Left renal cortex interstitium (tissue), 4 donors: ENCODE measurements around the gene AP3D1. TPM values are rescaled to one million over a fixed set of nuclear protein-coding genes. Genes with fewer than 3 reads are reported as not detected.
"Not testable (repeated sequence)": the region's sequence is repeated elsewhere in the genome, so short reads cannot be mapped to it uniquely, and the experiment has no call there.

Experiments
- DNase-seq, 4 donors: peaks; one replicate each; pipeline ENCODE4 v3.0.0-alpha.2; 2013; ENCODE audit warnings: low read depth in 4 of 4, low spot score in 2 of 4, missing footprints in 1 of 4
- polyA plus RNA-seq, 4 donors: library from polyadenylated mRNA; unstranded; fragments of 120-200 nt; gene quantifications; one replicate each; pipeline ENCODE4 v1.2.1, GENCODE V29; 2013; ENCODE audit not compliant: insufficient read length in 4 of 4

AP3D1 gene
- polyA plus RNA-seq, 4 donors = 92.0 to 128 (median 113) TPM

DNA sequence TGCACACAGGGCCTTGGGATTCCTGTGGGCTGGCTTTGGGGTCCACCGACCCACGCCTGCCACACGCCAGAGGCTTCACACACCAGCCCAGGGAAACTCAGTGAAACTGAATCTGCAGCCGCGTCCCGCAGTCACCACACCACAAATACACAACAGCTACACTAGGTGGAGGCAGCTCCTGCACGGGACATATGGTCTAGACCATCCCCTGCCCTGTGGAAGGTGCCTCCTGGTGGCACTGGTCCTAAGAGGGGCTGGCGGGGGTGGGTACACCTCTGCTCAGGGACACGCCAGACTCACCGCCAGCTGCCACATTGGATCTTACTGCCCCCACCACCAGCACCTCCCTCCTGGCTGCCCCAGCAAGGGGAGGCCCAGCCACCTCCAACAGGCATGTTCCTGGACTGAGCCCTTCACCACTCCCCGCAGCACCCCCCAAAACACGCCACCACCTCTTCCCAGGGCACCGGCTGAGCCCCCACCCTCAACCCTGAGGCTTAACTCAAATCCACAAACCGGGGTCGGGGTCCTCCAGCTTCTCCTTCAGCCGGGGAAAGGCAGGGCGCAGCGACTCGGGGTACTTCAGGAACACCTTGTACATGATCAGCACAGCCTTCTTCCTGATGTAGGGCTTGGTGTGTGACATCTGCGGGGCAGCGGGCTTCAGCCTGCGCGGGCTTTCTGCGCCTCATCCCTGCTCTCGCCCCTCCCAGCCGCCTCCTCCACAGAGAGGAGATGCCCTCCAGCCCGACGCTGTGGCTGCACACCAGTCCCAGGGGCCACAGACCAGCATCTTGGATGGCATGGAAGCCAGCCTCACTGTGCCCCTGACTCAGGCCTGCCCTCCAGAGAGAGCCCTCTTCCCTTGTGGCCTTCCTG, 21.2 kb downstream of the AP3D1 start:
- DNase-seq = no peak

DNA sequence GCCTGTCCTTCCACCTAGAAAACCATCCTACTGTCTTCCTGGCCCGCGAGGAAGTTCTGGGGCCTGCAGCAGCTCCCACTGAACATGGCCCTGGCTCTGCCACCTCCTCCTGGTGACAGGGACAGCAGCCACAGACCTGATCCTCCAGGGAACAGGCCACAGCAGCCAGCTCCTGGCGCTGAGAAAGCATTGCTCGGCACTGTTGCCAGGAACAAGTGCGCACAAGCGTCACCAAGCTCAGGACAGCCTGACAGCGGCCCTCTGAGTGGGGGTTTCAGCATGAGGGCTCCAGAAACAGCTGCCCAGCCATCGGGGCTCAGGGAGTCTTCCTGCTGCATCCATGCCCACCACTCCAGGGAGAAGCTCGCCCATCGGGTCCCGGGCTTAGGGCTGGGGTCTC, 21.9 kb downstream of the AP3D1 start:
- DNase-seq = no peak

DNA sequence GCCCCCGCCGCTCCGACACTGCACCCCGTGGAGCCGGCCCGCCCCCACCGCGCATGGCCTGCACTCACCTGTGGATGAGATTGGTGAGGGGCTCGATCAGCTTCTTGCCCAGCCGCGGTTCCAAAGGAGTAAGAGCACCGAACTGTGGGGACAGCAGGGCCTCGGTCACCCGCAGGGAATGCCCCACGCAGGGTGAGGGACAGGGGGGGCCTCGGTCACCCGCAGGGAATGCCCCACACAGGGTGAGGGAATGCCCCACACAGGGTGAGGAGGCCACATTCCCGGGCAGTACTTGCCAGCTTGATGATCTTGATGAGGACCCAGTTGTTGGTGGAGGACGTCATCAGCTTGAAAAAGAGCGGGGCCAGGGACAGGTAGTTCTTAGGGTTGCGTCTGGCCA, 22.3 kb downstream of the AP3D1 start:
- DNase-seq = no peak

DNA sequence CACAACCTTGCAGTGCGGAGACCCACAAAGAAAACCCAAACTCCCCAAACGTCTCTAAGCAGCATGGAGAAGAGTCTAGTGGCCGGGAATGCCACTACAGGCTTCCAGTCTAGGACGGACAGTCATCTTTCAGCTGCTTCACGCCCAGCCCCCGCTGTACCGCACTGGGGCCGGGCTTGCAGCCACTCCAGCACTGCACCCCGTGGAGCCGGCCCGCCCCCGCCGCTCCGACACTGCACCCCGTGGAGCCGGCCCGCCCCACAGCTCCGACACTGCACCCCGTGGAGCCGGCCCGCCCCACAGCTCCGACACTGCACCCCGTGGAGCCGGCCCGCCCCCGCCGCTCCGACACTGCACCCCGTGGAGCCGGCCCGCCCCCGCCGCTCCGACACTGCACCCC, 23.1 kb downstream of the AP3D1 start:
- not testable (repeated sequence) for DNase-seq

DNA sequence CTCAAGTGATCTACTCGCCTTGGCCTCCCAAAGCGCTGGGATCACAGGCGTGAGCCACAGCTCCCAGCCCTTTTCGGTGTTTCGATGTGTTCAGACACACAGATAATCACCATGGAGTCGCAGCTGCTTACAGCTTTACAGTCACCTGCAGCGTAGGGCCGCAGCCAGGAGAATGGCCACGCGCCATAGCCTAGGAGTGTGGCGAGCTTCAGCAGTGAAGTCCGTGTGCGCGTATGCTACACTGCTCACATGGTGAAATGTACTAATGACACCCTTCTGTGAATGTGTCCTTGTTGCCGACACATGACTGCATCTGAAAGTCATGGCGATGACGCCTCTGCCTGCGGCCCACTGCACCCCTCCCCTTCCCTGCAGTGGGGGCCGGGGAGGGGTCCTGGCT, 23.6 kb downstream of the AP3D1 start:
- no peak for DNase-seq

DNA sequence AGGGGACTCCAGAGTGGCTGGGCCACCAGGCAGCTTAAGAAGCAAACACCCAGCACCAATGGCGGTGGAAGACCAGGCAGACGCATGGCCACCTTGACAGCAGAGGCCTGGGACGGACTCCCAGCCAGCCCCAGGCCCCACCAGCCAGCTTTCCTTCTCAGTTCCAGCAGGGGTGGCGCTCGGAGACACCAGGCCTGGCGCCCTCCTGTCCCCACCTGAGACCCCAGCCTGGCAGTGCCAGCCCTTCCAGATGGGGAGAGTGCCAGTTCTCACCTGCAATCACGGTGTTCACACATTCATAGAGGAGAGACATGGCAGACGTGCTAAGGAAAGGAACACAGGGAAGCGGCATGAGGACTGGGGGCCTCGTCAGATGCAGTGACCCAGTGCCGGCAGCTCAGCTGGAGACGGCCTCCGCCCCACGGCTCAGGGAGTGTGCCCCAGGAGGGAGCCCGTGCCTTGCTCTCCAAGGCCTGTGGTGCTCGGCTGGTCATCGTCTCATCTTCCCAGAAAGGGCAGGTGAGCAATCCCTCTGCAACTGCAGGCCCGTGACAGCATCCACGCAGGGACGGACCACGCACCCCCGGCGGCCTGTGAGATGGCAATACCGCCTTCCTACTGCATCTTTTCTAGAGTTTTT, 24.4 kb downstream of the AP3D1 start:
- no peak for DNase-seq

DNA sequence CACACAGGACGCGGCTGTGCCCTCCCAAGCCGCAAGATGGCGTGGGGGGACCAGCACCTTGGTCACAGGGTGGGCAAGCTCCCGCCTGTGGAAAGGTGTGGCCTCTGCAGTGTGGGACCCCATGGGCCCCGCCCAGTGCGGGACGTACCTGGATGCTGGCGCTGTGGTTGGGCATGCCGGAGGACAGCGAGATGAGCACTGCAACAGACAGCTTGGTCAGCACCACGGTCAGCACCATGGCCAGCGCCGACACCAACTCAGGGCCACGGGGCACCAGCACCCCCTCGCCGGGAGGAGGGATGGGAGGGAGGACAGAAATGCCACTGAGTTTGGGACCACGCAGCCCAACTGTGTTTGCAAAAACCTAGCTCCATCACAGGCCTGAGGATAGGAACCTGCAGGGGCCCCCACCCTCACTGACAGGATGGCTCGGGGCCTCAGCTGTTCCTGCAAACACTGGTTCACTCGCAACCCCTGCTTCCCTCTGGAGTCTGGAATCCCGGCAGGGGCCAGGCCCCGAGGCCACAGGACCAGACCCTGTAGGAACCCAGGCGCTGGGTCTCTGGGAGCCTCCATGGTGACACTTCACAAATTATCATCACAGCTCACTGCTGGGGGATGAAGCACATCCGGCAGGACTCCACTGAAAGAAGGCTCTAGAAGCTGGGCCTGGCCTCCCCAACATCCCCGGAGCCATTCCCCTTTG, 27.5 kb downstream of the AP3D1 start:
- DNase-seq = no peak

DNA sequence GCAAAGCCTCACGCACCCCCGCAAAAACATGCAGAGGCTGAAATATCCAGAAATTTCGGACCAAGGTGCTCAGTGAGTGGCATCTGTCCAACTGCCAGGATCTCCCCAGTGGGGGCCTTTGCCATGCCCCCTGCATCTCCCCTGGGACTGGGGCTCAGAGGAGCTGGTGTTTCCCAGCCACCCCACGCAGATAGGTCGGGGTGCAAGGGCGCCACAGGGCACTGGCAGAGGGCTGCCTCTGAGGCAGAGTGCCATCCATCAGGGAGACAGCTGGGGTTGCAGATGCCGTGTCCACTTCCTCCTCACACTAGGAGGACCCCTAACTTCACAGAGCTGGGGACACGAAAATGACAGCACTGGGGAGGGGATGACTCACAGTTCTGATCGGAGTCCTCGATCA, 28.4 kb downstream of the AP3D1 start:
- DNase-seq = no peak

DNA sequence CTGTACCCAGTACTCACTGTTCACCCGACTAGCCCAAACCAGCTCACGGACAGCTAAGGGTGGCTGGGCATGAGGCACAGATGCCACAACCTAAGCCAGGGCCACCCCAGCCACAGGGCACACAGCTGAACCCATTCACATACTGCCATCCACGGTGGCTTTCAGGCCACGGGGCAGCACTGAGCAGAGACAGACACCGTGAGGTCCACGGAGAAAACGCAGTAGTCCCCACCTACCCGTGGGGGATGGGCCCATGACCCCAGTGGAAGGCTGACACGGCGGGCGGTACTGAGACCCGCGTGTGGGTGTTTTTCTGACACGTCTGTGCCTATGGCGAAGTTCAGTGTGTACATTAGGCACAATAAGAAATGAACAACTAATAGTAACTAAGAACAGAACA, 29.1 kb downstream of the AP3D1 start:
- DNase-seq = no peak

DNA sequence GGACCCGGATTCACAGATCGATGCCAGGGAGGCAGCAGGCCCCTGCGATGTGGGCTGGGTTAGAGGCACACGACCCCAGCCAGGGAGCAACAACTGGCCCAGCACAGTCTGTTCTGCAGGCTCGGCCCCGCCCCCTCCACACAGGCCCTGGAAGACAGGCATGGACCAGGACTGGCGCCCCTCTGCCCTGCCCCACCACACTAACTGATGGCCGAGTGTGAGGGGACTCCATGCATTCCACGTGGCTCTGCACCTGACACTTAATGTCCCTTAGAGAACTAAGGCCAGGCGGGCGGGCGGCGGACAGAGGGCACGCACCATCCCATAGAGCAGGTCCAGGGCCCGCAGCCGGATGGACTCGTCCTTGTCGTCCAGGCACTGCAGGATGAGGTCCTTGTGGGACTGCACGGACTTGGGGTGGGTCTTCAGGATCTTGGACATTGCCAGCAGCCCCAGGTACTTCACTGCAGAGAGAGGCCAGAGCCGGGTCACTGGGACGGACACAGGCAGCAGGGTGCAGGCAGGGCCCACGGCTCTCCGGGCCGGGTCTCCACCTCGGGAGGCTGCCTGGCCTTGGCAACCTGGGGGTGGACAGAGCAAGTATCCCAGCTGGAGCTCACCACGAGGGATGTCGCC, 29.8 kb downstream of the AP3D1 start:
- DNase-seq = no peak

DNA sequence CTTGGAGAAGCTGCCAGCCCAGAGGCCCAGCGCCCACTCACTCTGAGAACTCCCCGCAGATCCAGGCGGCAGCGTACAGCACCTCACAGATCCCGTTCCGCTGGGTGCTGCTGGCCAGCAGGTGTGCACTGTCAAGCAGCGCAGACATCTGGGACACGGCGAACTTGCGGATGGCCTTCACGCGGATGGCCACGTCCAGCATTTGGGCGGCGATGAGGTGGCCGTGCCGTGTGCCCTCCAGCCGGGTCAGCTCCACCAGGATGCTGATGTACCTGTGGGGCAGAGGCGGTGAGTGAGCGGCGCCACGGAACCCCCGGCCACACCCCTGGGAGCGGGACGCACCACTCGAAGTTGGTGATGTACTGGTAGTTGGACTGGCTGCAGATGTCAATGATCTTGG, 30.5 kb downstream of the AP3D1 start:
- no peak for DNase-seq

DNA sequence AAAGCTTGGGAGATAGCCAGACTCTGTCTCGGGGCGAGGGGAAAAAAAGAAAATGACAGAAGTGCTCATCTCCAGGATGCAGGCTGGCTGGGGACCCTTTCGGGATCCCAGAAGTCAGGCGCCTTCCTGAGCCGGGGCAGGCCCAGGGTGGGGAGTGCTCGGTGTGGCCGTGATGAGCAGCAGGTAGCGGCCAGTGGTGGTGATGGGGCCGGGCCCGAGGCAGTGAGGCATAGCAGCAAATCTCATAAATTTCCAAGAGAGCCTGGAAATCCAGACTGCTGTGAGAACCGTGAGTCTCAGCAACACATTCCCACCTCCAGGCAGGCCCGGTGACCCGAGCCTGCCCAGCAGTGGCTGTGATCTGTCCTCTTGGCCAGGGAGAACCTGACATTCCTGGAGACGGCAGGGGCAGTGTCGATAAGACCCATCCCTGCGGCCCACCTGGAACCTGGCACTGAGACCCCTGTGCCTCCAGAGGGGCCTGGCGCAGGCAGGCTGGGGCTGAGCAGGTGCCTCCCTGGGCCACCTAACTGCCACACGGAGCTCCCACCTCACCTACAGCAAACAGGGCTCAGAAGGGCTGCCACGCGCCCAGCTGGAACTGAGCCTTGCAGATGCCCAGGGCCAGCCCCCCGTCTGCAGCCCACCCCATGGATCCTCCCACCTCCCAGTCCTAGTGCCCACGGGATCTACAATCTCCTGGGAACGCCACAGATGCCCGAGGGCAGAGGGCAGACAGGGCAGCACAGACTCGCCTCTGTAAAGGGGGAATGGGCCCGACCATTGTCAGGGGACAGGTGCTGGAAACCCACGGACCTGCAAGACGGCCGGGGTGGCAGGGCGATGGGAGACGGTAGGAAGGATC, 31.2 kb downstream of the AP3D1 start:
- no peak for DNase-seq

DNA sequence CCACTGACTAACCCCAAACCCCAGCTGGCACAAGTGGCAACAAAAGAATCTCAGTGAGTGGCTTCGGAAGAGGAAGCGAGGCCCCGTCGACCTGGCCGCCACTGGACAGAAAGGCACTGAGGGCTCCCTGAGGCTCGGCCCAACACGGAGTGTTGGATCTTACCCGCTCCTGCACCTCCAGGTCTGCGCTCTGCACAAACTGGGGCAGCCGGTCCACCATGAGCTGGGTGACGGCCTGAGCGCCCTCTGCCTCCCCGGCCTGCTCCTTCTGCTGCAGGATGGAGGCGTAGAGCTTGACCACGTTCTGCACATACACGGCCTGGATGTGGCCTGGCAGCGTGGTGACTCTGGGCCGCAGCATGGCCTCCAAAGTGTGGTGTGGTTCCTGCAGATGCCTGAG, 32.9 kb downstream of the AP3D1 start:
- no peak for DNase-seq

DNA sequence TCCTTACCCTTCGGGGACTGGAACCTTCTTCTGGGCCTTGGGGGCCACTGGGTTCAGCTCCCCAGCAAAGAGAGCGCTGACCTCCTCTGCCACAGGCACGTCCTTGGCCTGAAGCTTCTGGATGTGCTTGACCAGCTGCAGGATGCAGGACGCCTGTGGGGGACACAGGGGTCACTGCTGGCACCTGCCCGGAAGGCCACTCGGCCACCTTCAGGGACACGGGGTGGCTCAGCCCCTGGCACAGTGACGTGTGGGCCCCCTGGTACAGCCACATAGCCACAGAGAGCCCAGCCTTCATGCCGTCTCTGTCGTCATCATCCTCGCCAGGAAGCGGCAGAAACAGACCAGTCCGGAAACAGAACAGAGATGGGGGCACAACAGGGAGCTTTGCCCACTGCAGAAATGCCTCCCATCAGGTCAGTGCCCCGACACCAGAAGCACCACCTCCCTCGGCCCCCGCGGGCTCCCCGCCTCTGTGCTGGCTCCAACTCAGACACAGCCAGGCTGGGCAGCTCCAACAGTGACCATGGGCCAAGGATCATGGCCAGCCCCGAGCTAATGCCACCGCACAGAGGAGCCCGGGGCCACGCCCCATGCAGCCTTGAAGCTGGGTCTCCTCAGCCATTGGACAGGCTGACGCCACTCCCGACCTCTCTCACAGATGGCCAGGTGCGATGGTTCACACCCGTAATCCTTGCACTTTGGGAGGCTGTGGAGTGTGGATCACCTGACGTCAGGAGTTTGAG, 34.0 kb downstream of the AP3D1 start:
- DNase-seq = no peak

DNA sequence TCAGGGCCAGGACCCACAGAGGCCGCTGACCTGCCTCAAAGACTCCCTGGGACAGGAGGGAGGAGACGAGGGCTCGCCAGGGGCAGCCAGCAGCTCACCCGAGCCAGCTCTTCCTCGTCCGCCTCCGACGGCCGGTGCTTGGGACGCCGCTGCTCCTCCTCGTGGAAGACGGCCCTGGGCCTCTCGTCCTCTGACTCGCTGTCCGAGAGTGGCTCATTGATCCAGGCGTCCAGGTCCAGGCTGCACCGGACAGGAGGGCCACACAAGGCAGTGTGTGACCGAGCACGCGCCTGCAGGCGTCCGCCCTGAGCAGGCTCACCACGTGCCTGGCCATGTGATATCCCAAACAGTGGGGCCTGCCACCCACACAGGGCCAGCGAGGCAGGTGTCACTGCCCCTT, 34.9 kb downstream of the AP3D1 start:
- DNase-seq = no peak

DNA sequence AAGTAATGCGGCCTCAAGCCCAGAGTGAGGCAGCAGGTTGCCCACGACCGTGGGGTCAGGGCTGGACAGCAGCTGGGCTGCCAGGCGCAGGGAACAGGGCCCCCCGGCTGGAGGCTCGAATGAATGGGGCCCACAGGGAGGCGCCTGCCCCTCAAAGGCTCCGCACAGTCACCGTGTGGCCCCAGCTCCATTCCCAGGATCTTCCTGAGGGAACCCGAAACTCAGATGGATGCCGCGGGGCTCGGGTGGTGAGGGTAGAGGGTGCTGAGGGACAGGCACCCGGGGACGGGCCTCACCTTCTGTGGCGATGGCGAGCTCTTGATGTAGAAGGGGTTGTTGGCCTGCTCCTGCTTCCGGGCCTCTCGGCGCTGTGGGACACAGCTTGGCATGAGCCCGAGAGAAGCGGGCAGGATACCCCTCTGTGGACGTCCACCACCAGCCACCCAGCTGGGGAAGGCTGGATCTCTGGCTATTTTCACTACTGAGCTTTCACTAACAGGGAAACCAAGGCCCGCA, 35.4 kb downstream of the AP3D1 start:
- no peak for DNase-seq

DNA sequence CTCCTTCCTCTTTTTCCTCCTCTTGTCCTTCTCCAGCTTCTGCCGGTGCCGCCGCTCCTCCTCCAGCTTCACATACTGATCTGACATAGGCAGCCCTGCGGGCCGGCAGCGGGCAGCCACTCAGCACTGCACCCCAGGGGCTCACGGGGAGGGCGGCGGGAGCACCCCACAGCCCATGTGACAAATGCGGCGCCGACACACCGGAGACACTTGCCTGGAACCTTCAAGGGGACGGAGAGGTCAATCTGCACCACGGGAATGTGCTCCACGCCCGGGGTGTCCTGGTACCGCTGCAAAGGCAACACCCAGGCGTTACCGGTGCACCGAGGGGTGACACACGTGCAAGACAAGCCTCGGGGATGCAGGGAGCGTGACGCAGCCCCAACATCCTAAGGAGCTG, 36.0 kb downstream of the AP3D1 start:
- no peak for DNase-seq

DNA sequence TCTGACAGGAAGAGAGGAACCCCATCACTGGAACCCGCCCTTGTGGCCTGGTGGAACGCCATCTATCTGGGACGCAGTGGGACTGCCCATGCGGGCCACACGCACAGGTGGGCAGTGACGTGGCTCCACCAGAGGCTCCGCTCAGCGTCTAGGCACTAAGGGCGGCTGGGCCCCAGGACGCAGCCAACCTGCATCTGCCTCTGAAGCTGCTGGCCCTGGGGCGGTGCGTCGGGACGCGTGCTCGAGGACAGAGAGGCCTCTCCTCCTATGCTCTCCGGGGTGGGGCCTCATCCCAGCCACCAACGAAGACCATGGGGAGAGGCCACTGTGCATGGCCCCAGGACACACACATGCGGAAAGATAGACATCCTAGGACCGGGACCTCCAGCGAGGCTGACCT, 36.5 kb downstream of the AP3D1 start:
- DNase-seq = no peak

DNA sequence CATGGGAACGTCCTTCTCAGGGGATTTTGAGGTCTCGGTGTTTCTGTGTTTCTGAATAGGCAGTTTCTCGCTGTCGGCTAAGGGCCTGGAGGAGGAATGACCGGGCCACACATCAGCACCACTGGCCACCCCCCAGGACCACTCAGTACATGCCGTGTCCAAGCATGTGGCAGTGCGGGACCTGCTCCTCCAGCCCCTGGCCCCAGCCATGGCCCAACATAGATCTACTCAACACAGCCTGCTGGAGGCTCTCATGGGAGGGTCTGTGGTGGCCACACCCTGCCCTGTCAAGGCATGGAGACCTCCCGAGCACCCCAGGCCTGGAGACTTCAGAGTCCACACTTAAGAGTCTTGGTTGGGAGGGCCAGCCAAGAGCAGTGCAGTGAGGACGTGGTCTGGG, 37.1 kb downstream of the AP3D1 start:
- no peak for DNase-seq
